ENCODE measurements around the gene ANKLE2. TPM values are rescaled to one million over a fixed set of nuclear protein-coding genes. Genes with fewer than 3 reads are reported as not detected.

Gene ANKLE2
- total and polyA plus RNA-seq, 2 of the 8 experiments (the other 6 are each of a cell fraction or from before 2014, with no cell fraction given) = 41.0 to 64.9 TPM

GRCh38 chr12:132775502-132776229, 14.0 kb upstream of the ANKLE2 start:
- H3K36me3 ChIP-seq (ENCODE audit: control insufficient read depth in 2 of 4, insufficient read depth in 4 of 4, low read length in 3 of 4) = peaks cover 27 to 50% (median 47%) of the 10 kb centered on the region in 4 experiments
- no peak for TF ChIP-seq TAF1 (IDR thresholded peaks at IDR 0.05; ENCODE audit: low read depth, low read length)
- no peak for TF ChIP-seq NRF1 (IDR thresholded peaks at IDR 0.05; ENCODE audit: low read depth, low read length)
- TF ChIP-seq CTCF (IDR thresholded peaks at IDR 0.05; ENCODE audit: control extremely low read depth in 1 of 3, insufficient read depth in 1 of 3, low read depth in 1 of 3, low read length in 3 of 3) = no peak
- no peak for TF ChIP-seq BACH1 (IDR thresholded peaks at IDR 0.05; ENCODE audit: low read length)
- no peak for TF ChIP-seq SIX5 (IDR thresholded peaks at IDR 0.05; ENCODE audit: low read depth, low read length)
- TF ChIP-seq KDM1A (IDR thresholded peaks at IDR 0.05; ENCODE audit: borderline replicate concordance, low read length) = no peak
- no peak for TF ChIP-seq TEAD4 (IDR thresholded peaks at IDR 0.05; ENCODE audit: low read depth, low read length)
- TF ChIP-seq JUN (IDR thresholded peaks at IDR 0.05; ENCODE audit: low read depth, low read length) = no peak
- TF ChIP-seq SP2 (IDR thresholded peaks at IDR 0.05; ENCODE audit: low read length) = no peak
- no peak for TF ChIP-seq JUND (IDR thresholded peaks at IDR 0.05; ENCODE audit: low read length)

More at GRCh38 chr12:132775502-132776229, 14.0 kb upstream of the ANKLE2 start:
- Histone ChIP-seq H2BK20ac (ENCODE audit: low read length) (no peak overlapping the region), H3K4me2 (ENCODE audit: insufficient read depth in 1 of 2, low read depth in 2 of 2, low read length in 2 of 2) (no peak overlapping the region), H3K56ac (replicated peaks; ENCODE audit: insufficient read length, low read depth, low read length) (no peak overlapping the region), H3K14ac (ENCODE audit: insufficient read length) (no peak overlapping the region), H2BK15ac (ENCODE audit: low read length) (no peak overlapping the region), H4K5ac (ENCODE audit: insufficient read length, low read depth, low read length) (no peak overlapping the region), H3K9me3 (ENCODE audit: insufficient read depth in 2 of 2, low read depth in 1 of 2, low read length in 1 of 2) (no peaks in the 10 kb centered on the region), H2BK5ac (ENCODE audit: low read depth, low read length) (no peak overlapping the region), H4K91ac (replicated peaks; ENCODE audit: insufficient read length, low read length) (no peak overlapping the region), H3K4me3 (ENCODE audit: extremely low read depth in 1 of 4, insufficient read depth in 2 of 4, low read depth in 3 of 4, low read length in 4 of 4) (no peak overlapping the region), H3K23me2 (ENCODE audit: low read depth, low read length) (no peaks in the 10 kb centered on the region), H4K8ac (ENCODE audit: extremely low read depth, insufficient read depth, low read length) (no peak overlapping the region; the same call in 1 of the 2 replicates), H3K9ac (replicated peaks in 1 of 4; ENCODE audit: extremely low read depth in 1 of 4, low read depth in 3 of 4, low read length in 3 of 4) (no peak overlapping the region), H3K4ac (replicated peaks; ENCODE audit: insufficient read length, low read depth, low read length) (no peak overlapping the region), H3K27me3 (replicated peaks in 1 of 4; ENCODE audit: control insufficient read depth in 3 of 4, extremely low read depth in 1 of 4, insufficient read depth in 3 of 4, low read length in 3 of 4) (no peaks in the 10 kb centered on the region), H2BK120ac (replicated peaks; ENCODE audit: low read depth, low read length) (no peak overlapping the region), H3K79me2 (ENCODE audit: control insufficient read depth in 1 of 2, insufficient read depth in 2 of 2, low read length in 2 of 2) (no peaks in the 10 kb centered on the region), H3K27ac (ENCODE audit: low read depth, low read length) (no peak overlapping the region), H3K4me1 (replicated peaks in 1 of 4; ENCODE audit: control insufficient read depth in 3 of 4, insufficient read depth in 4 of 4, low read length in 3 of 4) (no peaks in the 10 kb centered on the region), H3K79me1 (ENCODE audit: low read depth, low read length) (no peaks in the 10 kb centered on the region; the same call in none of the 2 replicates), H4K20me1 (replicated peaks in 1 of 2; ENCODE audit: control insufficient read depth in 1 of 2, insufficient read depth in 2 of 2, low read length in 2 of 2) (peaks cover 0 to 4% of the 10 kb centered on the region in 2 experiments), H3K23ac (ENCODE audit: insufficient read length) (no peak overlapping the region), H2AK5ac (ENCODE audit: low read depth, low read length) (no peak overlapping the region), H2BK12ac (ENCODE audit: low read depth, low read length) (no peak overlapping the region), H2AFZ (ENCODE audit: low read length) (no peak overlapping the region), H3K18ac (ENCODE audit: extremely low read depth, low read length) (no peak overlapping the region)
- WGBS, 2 experiments (ENCODE audit: extremely low coverage in 1 of 2, insufficient coverage in 1 of 2, insufficient read length in 1 of 2, insufficient replicate concordance in 2 of 2, low coverage in 1 of 2, low lambda C conversion rate in 2 of 2, missing lambda C conversion rate in 1 of 2) = 92% methylated on average over 23 of the region's 24 CpGs; no CpG with 5 or more reads in 1 of the 2 experiments
- FAIRE-seq (no peak), DNase-seq (ENCODE audit: low read depth in 1 of 2, low spot score in 2 of 2) (no peak)
- ChIA-PET CTCF (ENCODE audit: partially characterized antibody) (interaction anchor here (0.6 to 1.8 kb wide), 9 partner anchors 8 to 361 kb away, joined by 3 to 7 read pairs (median 4); no protein-coding TSS in a partner anchor), POLR2A (ENCODE audit: partially characterized antibody) (interaction anchor here (0.6 to 3.7 kb wide), 11 partner anchors 9 to 106 kb away, joined by 3 to 30 read pairs (median 4); partner anchors contain the start of genes ANKLE2 and PGAM5)

Data from H1 (cell line).